B cell (primary cell): ENCODE results near the gene KRT80.

Source experiments
- CTCF ChIP-seq: fragments of 200-600 bp; IDR thresholded peaks from one replicate; pipeline ENCODE4 v1.8.0; 2022; ENCODE audit warnings: antibody characterized with exemption, mild to moderate bottlenecking
- EZH2 ChIP-seq: IDR thresholded peaks from 2 replicates; pipeline ENCODE4 v1.6.1; 2012; ENCODE audit warnings: borderline replicate concordance, low read depth, mild to moderate bottlenecking, moderate library complexity, low read length; ENCODE audit not compliant: insufficient read depth, poor library complexity, severe bottlenecking

- TF ChIP-seq CTCF (peak; percentile 78), EZH2 (no peak)
Measured at GRCh38 chr12:52156757-52157565, 34.9 kb downstream of the KRT80 start.
